ENCODE results near the gene AP2B1.

GRCh38 chr17:35775039-35775438 lies 187.9 kb downstream of the AP2B1 start:
- TF ChIP-seq, protein P1, sequence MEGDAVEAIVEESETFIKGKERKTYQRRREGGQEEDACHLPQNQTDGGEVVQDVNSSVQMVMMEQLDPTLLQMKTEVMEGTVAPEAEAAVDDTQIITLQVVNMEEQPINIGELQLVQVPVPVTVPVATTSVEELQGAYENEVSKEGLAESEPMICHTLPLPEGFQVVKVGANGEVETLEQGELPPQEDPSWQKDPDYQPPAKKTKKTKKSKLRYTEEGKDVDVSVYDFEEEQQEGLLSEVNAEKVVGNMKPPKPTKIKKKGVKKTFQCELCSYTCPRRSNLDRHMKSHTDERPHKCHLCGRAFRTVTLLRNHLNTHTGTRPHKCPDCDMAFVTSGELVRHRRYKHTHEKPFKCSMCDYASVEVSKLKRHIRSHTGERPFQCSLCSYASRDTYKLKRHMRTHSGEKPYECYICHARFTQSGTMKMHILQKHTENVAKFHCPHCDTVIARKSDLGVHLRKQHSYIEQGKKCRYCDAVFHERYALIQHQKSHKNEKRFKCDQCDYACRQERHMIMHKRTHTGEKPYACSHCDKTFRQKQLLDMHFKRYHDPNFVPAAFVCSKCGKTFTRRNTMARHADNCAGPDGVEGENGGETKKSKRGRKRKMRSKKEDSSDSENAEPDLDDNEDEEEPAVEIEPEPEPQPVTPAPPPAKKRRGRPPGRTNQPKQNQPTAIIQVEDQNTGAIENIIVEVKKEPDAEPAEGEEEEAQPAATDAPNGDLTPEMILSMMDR (IDR thresholded peaks at IDR 0.05): no peak
- TF ChIP-seq POLR2A (IDR thresholded peaks at IDR 0.05): no peak

All from right lobe of liver (tissue), 4 donors.